GM12875 (cell line): ENCODE data around the gene FAM131B.

Experiments
- H3K4me3 ChIP-seq: one replicate; pipeline ENCODE4 v1.5.1; 2011; ENCODE audit warnings: low read depth, low read length, control low read depth
- TF ChIP-seq, protein P1 (sequence below): IDR thresholded peaks from 2 replicates; pipeline ENCODE4 v1.5.1; 2011; ENCODE audit warnings: low read depth, mild to moderate bottlenecking, control low read depth, inconsistent platforms, low read length, moderate library complexity, borderline replicate concordance; ENCODE audit not compliant: insufficient read depth

FAM131B gene

DNA sequence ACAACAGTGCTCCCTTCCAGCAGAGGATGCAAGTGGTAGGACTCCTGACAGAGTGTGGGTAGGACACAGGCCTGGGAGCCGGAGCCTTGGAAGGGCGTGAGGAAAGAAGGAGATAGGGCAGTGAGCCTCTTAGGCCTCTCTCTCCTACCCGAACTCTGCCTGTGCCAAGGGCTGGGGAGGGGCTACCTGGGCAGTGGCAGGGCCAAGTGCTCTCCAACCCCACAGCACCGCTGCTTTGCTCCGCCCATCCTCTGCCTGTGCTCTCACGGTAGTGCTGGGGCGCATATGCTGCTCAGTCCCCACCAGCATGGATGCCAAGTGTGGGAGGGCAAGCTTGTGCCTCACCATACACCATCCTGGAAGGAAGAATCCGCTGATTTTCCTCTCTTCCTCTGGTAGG is 7.5 kb downstream of the FAM131B start:
- no peak overlapping the region for H3K4me3 ChIP-seq
- TF ChIP-seq, protein P1, sequence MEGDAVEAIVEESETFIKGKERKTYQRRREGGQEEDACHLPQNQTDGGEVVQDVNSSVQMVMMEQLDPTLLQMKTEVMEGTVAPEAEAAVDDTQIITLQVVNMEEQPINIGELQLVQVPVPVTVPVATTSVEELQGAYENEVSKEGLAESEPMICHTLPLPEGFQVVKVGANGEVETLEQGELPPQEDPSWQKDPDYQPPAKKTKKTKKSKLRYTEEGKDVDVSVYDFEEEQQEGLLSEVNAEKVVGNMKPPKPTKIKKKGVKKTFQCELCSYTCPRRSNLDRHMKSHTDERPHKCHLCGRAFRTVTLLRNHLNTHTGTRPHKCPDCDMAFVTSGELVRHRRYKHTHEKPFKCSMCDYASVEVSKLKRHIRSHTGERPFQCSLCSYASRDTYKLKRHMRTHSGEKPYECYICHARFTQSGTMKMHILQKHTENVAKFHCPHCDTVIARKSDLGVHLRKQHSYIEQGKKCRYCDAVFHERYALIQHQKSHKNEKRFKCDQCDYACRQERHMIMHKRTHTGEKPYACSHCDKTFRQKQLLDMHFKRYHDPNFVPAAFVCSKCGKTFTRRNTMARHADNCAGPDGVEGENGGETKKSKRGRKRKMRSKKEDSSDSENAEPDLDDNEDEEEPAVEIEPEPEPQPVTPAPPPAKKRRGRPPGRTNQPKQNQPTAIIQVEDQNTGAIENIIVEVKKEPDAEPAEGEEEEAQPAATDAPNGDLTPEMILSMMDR: no peak

DNA sequence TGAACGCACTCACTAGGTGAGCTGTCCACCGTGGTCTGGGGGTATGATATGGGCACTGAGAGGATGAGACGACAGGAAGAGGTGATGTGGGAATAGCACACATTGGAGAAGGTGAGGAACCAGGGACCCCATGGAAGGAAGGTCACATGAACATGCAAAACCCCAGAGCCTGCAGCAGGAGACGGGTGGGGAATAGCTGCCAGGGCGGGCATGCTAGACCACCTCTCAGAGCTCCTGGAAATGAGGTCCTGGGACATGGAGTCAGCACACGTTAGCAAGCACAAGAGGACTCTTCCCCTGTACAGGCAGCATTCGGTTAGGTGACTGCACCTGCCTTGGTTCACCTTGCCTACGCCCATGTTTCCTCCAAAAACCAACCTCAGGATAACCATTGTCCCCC is 8.1 kb downstream of the FAM131B start:
- no peak overlapping the region for H3K4me3 ChIP-seq
- TF ChIP-seq, protein P1: no peak

DNA sequence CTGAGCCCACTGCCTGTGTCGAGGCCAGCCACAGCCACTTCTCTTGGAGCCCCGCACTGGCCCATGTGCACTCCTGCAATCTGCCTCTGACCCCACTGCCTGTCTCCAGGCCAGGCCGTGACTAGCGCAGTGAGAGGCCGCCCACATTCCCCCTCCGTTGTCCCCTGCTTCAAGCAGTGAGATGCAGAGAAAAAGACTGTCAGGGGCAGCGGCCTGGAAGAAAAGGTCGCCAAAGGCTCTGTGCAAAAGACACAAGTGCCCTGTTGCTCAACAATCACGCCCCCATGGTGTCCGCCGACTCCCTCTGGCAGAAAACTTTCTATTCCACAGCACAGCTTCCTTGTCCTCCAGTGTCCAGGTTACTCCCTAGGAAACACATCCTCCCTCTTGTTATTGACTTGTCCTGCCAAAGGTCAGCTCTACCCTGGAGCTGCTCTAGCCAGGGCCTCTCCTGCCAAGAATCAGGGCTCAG is 9.9 kb downstream of the FAM131B start:
- TF ChIP-seq, protein P1: no peak
- no peak overlapping the region for H3K4me3 ChIP-seq

DNA sequence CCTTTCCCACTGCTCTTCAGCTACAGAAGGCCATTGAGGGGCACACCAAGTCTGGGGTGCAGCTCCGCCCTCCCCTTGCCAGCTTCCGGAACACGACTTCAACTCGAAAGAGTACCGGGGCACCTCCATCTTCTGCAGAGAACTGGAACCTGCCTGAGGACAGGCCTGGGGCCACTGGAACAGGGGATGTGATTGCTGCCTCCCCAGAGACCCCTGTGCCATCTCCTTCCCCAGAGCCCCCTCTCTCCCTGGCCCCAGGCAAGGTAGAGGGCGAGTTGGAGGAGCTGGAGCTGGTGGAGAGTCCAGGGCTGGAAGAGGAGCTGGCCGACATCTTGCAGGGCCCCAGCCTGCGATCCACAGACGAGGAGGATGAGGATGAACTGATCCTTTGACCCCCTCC is 10.9 kb downstream of the FAM131B start:
- TF ChIP-seq, protein P1: no peak
- H3K4me3 ChIP-seq: no peak overlapping the region

- TF ChIP-seq, protein P1: no peak
- H3K4me3 ChIP-seq: no peak overlapping the region
These were observed 11.5 kb downstream of the FAM131B start for GRCh38 chr7:143351060-143351459.

DNA sequence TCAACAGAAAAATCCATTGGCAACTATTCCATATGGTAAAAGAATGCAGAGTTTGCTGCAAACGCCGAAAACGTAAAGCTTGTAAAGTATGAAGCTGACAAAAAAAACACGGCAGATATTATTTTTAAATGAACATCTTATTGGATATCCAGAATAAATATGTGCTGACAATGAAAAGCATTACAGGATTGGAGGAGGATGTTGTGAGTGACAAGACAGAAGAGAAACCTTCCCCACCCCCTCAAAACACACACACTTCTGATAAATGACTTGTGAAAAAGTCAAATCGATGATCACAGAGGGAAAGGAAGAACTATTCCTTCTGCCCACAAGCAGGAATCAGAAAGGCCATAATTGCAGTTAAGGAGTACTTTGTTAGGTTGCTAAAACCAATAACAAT is 14.6 kb downstream of the FAM131B start:
- no peak overlapping the region for H3K4me3 ChIP-seq
- TF ChIP-seq, protein P1: no peak

DNA sequence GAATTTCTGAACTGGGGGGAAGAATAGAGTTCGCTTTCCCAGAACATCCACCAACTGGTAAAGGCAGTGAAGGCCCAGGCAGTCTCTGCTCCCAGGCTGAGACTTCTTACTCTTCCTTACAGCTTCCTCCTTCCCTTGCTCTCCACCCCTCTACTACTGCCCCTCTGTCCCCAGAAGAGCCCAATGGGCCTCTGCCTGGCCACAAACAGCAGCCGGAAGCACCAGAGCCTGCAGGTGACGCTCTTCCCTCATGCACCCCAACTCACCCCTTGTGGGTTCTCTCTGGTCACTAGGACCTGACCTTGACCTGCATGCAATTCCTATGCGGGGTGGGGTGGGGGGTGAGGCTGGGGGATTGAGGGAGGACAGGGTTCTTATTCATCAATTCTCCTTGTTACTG is 16.5 kb downstream of the FAM131B start:
- H3K4me3 ChIP-seq: no peak overlapping the region

More for the DNA sequence above, 16.5 kb downstream of the FAM131B start:
- TF ChIP-seq, protein P1: no peak
